Activated T-helper 9 cell treated with anti-CD3 and anti-CD28 coated beads, Interleukin-2, amount 50 U/mL, for 16 hours (primary cell): ENCODE measurements around the gene GNA12.
A peak's percentile ranks its signal among the peaks of the same experiment; 100 is the strongest.

Experiments
- DNase-seq: peaks from one replicate; pipeline ENCODE4 v3.0.0-alpha.2; 2020; ENCODE audit warnings: low read depth

Gene GNA12

DNA sequence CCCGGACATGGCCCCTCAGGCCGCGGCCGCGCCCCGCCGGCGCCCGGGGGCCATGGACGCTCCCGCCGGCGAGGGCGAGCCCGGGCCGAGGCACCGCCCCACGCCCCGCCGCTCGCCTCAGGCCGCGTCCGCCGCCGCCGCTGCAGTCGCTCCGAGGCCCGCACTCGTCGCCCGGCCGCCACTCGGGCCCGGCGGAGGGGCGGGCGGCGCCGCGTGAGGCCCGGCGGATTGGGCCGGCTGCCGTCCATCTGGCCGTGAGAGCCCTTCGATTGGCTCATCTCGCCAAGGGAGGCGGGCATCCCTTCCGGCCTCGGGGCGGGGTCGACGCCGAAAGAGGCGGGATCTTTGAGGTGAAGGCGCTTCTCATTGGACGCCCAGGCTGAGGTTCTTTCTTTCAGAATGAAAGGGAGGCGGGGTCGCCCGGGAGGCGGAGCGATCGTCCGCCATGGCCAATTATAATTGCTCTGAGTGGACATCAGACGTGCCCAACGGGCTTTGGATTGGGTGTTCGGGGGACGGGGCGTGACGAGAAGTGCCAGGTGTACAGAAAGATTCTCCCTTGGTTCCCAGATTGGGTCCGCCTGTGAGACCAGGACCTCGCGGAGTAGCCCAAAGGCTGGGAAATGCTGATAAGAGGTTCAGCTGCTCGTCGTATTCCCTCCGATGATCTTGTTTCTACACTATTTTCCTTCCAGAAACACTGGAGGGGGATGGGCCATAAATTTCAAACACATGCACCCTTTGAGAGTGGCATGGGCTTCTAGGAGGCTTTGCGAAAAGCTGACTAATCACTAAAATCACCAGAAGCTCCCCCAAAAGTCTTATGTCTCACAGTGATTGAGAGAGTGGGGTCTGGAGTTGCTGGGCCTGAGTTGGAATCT is at the start of gene GNA12:
TSS of gene GNA12 (minus strand) at position 156 of the 881 bp plus-strand sequence. CDS start at position 9, 147 bp downstream.
- DNase-seq: peak; percentile 97

- DNase-seq: no peak
Measured at GRCh38 chr7:2893411-2893861, 49.3 kb upstream of the GNA12 start.

- DNase-seq: no peak
Measured at GRCh38 chr7:2892549-2892948, 48.4 kb upstream of the GNA12 start.

DNA sequence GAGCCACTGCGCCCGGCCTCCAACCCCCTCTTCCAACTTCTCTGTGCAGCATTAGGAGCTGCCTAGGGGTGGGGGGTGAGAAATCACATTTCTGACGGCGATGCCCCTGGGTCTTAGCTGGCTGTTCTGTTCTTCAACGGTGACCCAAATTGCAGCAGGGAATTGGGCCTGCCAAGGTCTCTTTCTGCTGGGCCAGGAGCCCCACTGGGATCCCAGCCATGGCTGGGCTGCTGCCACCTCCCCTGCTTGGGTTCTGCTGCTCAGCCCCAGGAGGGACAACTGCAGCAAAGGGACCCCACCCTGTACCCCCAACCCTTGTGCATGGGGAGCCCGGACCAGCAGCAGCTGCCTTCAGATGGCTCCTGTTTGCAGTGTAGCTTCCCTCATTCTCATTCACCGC is 43.7 kb upstream of the GNA12 start:
- DNase-seq: no peak

GRCh38 chr7:2886900-2887299 is 42.8 kb upstream of the GNA12 start:
- peak; percentile 19 for DNase-seq

DNA sequence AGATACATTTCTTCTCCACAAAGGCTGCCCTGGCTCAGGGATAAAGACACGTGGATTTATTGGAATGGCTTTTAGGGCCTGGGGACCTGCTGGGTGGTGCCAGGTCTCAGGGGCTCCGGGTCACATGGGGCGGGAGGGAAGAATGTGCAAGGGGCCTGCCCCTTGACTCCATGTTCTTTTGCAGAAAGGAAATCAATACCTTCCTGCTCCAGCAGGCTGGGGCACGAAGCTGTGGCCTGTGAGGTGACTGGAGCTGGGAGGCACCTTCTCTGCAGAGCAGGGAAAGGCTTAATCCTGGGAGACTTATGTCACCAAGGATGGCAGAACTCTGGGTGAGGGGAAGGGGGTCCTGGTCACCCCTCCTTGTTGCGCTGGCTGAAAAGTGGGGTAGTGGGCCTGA is 42.3 kb upstream of the GNA12 start:
- DNase-seq: no peak

DNA sequence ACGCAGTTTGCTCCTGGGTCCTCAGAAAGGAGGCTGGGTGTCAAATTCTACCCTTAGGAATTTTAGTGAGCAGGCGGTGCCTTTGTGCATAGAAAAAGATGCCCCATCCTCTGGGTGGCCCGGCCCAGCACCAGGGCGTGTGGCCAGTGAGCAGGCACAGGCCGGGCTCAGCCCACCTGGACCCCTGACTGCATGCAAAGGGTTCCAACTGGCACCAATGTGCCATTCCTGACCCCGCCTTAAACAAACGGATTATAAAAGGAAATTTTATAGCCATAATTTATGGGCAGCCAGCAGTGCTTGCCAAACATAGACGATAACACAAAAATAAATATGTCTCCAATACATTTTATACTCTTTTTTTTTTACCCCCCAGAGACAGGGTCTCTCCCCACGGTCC is 40.1 kb upstream of the GNA12 start:
- DNase-seq: no peak

GRCh38 chr7:2883101-2883500 is 39.0 kb upstream of the GNA12 start:
- DNase-seq: no peak

- no peak for DNase-seq
Measured at GRCh38 chr7:2882111-2882510, 38.0 kb upstream of the GNA12 start.

DNA sequence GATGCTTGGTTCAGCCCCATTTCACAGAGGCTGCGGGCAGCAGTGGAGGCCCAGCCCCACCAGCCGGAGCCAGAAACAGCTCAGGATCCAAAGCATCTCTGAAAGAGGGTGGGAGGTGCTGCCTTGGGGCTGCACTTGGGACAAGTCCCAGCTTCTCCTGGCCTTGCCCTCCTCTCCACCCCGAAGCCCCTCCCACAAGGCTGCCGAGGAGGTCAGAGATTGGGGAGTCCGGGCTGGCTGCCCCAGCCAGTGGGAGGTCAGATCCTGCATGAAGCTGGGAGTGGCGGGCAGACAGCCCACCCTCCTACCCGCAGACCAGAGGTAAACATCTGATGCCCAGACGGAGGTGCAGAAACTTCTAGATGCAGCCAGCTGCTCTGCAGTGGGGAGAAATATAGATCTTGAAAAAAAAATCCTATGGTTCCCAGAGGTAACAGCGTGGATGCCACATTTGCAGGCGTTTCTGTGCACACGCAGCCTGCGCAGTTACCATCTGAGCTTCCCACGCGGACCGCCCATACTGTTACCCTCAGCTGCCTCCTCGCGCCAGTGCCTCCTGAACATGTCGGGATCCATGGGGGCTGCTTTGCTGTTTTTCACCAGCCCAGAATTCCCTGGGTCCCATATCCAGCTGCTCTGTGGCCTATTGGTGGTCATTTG is 36.9 kb upstream of the GNA12 start:
- DNase-seq: no peak

GRCh38 chr7:2880051-2880450 is 35.9 kb upstream of the GNA12 start:
- DNase-seq: no peak

- DNase-seq: no peak
Measured at GRCh38 chr7:2879354-2879753, 35.2 kb upstream of the GNA12 start.

DNA sequence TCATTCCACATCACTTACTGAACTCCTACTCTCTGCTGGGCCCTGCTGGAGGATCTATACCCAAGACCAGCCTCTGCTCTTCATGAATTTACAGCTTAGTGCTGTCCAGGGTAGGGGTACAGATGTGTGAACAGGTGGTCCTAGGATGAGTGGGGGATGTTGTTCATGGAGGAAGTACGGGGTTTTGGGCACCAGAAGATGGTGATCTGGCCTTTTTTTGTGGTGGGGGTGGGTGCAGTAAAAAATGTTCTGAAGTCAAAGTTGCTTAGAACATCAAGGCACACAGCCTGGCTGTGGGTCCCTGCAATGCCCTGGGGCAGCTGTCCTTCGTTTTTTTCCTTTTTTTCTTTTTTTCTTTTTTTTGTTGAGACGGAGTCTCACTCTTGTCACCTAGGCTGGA is 34.2 kb upstream of the GNA12 start:
- DNase-seq: no peak

GRCh38 chr7:2876031-2876731 is 32.1 kb upstream of the GNA12 start:
- DNase-seq: no peak

- no peak for DNase-seq
Measured at GRCh38 chr7:2873686-2874551, 29.8 kb upstream of the GNA12 start.

DNA sequence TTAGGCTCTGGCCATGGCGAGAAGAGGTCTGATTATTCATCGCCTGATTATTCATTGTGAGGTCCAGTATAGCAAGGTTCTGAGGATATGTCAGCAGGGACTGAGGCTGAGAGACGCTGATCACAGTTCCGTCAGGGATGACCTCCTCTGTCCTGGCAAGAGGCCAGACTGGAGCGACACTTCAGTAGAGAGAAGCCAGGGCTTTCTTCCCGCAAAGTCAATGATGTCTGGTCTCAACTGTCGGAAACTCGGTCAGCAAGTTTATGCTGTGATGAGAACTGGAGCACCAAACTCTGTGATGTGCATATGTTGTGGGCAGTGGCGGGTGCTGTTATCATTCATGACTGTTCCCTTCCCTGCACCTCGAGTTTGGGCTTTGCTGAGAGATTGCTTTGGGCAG is 29.0 kb upstream of the GNA12 start:
- no peak for DNase-seq

- no peak for DNase-seq
Measured at GRCh38 chr7:2872296-2872874, 28.3 kb upstream of the GNA12 start.

DNA sequence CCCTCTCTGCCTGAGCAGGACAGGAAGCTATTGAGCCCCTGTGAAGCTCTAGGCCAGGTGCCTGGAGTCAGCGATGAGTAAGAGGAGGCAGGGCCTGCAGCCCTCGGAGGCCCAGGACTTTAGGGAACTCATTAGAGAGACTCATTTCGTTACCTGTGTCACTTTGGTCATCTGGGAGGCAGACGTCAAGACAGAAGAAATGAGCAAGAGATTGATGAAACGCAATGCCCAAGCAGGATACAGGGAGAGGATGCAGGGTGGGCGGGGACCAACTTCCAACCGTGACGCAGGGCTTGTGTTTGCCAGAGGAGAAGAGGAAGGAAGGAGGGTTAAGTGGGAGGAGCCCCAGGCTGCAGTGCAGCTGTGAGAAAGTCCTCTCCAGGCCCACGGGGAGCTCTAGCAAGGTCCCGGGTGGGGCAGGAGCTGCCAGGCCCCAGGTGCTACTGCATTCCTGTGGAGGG is 26.4 kb upstream of the GNA12 start:
- DNase-seq: peak; percentile 9

GRCh38 chr7:2869981-2870380 is 25.9 kb upstream of the GNA12 start:
- DNase-seq: no peak

DNA sequence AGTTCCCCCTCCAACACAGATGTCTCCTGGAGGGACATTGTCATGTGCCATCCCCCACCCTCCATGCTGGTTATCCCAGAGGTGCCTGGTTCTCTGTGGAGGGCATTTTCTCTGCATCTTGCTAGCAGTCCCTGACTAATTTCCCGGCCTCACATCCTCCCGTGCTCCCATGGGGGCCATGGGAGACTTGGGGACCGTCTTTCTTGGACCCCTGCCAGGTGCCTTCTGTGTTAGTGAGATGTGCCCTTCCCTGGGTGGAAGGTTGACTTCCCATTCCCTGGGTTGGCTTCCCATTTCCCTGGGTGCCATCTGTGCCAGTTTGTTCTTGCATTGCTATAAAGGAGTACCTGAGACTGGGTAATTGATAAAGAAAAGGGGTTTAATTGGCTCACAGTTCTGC is 22.5 kb upstream of the GNA12 start:
- DNase-seq: no peak

- DNase-seq: peak; percentile 59
Measured at GRCh38 chr7:2864999-2865670, 21.0 kb upstream of the GNA12 start.
